ENCODE results near the gene NPM3.
A peak's percentile ranks its signal among the peaks of the same experiment; 100 is the strongest.

The NPM3 gene

DNA sequence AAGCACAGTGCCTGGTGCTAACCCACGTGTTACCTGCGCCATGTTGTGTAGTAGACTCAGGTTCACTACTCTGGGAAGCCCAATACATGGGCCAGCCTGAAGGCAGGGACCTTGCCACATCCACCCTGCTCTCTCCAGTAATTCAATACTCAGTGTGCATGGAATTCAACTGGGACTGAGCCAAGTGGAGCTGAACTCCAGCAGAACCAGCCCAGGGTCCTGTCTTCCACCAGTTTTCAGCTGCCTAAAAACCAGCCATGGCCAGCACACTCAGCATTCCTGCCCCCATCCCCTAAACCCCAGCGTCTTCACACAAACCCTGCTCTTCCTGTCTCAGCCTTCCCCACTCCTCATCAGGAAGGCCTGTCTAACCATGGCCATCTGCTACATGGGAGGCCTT lies 22.7 kb downstream of the NPM3 start:
- no peak for DNase-seq

DNA sequence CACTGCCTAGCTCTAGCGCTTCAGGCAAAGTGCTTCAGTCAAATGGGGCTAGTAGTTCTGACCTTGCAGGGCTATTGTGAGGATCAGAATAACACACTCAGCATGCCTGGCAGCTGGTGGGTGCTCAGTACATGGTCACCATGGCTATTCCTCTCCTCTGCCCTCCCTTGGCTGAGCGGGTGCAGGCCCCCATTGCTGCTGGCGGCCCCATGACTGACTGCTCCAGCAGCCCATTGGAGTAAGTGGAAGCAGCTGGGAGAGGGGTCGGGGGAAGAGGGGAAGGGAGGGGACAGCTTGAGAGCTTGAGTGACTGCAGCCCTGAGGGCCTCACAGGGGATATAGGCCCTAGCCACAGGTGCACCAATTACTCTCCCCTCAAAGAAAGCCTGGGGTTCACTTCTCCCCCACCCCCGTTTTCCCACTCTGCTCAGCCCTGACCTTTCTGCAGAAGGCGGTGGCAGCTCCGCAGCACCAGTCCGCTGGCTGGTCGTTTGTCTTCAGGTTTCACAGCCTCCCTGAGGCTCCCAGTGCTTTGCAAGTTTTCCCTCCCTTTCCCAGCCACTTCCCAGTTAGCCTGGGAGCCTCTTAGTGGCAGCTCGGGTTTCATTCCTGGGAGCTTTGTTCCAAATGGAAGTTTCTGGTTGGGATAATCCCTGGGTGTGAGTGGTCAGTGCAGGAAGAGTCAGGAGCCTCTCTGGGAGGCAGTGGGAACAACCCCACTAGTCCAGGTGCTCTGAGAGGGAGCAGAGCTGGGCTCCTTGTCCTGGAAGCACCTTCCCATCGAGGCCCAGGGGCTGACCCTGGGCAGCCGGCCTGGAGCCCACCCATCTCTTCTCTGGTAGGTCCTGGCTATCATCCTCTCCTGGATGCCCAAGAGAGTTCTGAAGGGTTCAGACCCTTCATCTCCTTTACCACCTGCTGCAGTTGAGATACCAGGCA lies 23.7 kb downstream of the NPM3 start:
- DNase-seq, result no peak

DNA sequence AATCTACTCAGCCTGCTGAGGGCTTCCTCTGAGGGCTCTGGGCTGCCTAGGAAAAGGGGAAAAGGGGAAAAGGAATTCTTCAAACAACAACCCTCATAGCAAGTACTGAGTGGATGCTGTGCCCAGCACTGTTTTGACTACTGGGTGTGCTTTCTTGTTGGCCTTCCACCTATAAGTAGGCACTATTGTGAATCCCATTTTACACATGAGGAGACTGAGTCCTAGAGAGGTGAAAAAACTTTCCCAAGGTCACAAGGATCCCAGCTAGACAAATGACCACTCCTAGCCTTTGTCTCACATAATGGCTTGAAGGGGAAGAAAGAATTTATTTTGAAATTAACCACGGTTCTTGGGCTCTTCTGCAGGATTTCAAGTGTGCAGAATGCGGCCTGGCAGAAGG lies 24.4 kb downstream of the NPM3 start:
- no peak for DNase-seq

DNA sequence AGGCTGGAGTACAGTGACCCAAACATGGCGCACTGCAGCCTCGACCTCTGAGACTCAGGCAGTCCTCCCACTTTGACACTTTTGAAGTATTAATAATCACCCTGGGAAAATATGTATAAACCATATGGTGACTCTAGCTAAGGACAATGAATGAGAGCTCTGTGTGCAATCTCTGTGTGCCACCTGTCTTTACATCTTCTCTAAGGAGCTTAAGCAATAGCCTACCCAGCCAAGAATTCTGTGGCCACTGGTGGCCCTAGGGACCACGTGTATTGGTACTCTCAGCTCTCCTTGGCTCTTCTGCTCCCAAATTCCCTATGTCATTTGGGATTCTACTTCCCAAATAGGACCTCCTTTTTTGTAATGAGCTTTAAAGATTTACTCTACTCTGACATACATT lies 31.0 kb downstream of the NPM3 start:
- no peak for DNase-seq

DNA sequence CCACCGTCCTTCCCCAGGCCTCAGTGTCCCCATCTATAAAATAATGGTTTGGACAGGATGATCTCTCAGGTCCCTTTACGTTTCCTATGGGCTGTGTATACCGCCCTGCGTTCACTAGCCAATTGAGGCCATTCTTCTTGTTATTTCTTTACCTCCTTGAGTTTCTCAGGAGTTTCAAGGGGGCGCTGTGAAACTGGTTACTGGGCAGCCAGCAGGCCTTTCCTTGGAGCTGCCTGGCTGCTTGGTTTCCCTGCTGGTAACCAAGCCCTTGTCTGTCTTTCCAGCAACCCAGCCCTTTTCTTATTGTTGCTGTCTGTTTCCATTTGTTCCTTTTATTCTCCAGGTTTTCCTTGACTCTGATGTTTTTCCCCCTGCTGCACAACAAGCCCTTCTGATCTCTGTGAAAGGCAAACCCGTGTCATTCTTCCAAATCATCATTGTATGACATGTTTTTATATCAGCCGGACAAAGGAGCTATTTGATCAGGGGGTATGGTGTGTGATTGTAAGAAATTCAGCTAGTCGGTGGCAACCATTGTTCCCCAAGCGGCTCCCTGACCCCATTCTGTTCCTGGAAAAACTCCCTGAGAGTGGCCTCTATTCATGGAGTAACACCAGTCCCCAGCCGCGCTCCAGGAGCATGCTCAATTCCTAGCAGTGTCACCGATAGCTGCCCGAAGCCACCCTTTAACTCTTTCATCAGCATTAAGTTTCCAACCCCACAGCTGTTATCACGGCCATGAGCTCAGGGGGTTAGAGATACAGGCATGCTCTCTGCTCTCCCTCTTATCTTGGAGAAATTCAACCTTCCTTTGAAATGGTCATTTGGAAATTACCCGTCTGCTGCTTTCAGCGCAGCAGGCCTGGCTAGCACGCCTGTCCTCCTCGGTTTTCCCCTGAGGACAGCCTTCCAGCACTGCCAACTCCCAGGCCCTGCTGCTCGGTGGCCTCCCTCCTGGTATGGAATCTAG lies 33.9 kb downstream of the NPM3 start:
- peak in 10 of 56 donors; percentile 1 to 41 (median 4) for DNase-seq

DNA sequence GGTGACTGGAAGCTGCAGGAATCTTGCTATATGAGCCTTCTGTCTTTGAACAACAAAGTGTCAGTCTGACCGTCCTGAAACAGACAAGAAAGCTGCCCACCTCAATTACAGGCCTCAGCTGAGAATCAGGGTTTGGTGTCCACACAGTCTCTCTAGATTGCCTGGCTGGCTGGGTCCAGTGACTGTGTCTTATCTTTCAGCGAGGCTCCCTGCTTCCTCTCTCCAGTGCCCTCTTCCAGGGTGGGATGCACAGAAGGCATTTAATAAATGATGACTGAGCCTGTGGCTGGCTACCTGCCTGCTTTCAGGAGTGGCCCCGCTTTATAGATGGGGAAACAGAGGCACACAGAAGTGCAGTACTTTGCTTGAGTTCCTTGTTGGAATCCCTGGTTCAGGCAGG lies 34.8 kb downstream of the NPM3 start:
- DNase-seq, result no peak

DNA sequence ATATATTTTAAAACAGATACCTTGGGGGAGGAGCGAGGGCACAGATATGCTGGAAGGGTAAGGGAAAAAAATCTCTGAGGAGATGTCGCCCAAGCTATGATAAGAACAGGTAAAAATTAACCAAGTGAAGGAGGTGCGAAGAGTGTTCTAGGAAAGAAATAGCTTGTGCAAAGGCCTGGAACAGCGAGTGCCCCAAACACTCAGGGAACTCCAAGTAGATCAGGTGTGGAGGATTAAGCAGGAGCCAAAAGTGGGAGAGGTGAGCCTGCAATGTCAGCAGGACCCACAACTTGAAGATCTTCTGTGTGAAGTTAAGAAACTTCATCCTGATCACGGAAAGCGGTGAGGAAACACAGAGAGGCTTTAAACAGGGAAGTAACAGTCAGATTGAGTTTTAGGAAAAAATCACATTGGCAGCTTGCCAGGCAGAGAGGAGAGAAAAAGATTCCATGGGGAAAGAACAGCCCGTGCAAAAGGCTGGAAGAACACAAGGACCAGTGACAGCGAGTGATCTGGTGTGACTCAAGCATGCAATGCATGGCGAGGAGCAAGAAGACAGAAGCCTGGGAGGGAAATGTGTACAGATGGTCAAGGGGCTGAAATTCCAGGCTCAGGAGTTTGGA lies 38.1 kb downstream of the NPM3 start:
- DNase-seq, result no peak

DNA sequence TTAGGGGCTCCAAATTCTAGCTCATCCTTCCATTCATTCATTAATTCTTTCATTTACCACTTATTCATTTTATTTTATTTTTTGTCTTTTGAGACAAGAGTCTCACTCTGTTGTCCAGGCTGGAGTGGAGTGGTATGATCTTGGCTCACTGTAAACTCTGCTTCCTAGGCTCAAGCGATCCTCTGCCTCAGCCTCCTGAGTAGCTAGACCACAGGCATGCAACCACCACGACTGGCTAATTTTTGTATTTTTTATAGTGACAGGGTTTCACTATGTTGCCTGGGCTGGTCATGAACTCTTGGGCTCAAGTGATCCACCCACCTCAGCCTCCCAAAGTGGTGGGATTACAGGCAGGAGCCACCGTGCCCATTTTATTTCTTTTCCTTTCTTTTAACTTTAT lies 39.0 kb downstream of the NPM3 start:
- no peak for DNase-seq

DNA sequence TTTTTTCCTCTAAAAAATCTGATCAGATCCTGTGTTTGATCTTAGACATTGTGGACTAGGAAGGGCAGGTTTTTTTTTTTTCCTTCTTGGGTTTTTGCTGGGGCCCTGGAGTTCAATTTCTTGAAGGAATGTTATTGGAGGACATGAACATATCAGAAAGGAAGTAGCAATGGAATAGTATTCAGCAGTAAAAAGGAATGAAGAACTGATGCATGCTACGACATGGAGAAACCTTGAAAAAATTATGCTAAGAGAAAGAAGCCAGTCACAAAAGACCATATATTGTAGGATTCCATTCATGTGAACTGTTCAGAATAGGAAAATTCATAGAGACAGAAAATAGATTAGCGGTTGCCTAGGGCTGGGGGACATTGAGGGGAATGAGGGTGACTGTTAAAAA lies 41.3 kb downstream of the NPM3 start:
- no peak for DNase-seq

DNA sequence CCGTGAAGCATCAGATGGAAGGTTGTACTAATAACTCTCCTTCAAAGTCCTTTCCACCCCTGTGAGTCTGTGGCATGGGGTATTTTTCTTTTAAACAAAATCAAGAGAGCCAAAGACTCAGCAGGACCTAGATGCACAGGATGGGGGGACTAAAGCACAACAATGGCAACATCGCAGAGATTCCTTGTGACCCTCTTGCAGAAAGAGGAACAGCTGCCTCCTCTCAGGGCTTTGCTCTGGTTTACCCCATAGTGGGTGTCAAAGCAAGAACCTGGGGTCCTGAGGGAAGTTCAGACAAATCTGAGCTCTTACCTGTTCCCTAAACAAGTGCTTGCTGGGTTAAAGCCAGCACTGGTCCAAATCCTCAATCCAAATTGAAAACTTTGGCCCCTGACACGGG lies 46.6 kb downstream of the NPM3 start:
- no peak for DNase-seq

DNA sequence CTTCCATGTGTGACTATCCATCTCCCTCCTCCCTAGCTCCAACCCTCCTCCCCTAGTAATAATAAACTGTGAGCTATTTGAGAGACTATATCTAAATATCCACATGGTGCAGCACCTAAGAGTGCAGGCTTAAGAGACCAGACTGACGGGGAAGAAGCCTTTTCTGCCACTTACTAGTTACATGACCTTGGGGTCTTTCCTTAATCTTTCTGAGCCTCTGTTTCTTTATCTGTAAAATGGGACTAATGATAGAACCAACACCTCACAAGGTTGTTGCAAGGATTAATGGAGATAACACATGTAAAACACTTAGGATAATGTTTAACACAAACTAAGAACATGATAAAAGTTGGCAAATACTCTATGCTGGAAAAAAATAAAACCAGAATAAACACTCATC lies 51.1 kb downstream of the NPM3 start:
- no peak for DNase-seq

Measured in nucleus accumbens (tissue), 56 donors.